Measurements from ENCODE around the gene CCDC71. TPM values are rescaled to one million over a fixed set of nuclear protein-coding genes. Genes with fewer than 3 reads are reported as not detected.

Gene CCDC71
- total RNA-seq, 1 donor from 2014 or later: 11.9 TPM

DNA sequence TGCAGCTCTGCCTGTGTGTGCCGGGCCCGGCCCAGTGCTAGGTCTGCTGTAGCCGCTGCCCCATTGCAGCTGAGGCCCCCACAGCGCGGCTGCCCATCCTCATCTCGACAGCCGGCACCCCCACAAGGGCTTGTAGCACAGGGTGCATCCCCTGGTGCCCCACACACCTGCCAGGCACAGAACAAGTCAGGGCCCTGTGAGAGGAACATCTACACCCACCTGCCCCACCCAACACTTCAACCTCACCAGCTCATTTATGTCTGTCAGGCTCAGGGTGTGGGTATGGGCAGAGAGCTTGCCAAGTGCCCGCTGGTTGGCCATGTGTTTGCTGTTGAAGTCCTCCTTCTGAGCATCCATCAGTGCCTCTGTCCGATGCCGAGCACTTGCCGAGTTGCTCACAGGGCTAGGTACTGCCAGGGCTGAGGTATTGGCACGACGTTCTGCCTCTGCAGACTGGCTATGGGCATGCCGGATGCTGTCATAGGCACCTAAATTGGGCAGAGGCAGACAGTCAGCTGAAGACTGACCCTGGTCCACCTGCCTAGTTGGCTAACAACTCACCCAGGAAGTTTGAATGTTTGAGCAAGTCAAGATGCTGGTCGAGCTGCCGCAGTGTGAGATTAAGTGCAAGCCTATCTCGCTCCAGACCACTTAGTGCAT lies 43.1 kb downstream of the CCDC71 start:
- no peaks in the 10 kb centered on the region for H3K9me3 ChIP-seq (replicated peaks)

DNA sequence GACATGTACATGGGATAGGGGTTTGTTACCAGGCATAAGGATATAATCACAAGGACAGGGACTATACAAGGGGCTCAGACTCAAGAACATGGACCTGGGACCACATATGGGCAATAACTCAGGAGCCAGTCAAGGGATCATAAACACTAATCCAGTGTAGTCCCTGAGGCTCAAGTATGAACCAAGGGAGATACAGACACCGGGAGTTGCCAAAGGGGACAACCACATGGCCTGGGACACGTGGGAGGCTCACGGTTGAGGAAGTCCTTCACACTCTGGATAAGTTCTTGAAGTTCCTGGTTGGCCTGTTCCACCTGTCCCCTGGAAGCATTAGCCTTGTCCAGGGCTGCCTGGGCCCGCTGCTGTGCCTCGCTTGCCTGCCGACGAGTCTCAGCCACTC lies 43.7 kb downstream of the CCDC71 start:
- Histone ChIP-seq H3K4me3 (no peak overlapping the region), H3K36me3 (peaks cover 80% of the 10 kb centered on the region), H3K27ac (replicated peaks) (no peak overlapping the region), H3K27me3 (ENCODE audit: low read depth) (no peaks in the 10 kb centered on the region), H3K9me3 (replicated peaks) (no peaks in the 10 kb centered on the region), H3K4me1 (peaks cover 38% of the 10 kb centered on the region)
- TF ChIP-seq, protein P1, sequence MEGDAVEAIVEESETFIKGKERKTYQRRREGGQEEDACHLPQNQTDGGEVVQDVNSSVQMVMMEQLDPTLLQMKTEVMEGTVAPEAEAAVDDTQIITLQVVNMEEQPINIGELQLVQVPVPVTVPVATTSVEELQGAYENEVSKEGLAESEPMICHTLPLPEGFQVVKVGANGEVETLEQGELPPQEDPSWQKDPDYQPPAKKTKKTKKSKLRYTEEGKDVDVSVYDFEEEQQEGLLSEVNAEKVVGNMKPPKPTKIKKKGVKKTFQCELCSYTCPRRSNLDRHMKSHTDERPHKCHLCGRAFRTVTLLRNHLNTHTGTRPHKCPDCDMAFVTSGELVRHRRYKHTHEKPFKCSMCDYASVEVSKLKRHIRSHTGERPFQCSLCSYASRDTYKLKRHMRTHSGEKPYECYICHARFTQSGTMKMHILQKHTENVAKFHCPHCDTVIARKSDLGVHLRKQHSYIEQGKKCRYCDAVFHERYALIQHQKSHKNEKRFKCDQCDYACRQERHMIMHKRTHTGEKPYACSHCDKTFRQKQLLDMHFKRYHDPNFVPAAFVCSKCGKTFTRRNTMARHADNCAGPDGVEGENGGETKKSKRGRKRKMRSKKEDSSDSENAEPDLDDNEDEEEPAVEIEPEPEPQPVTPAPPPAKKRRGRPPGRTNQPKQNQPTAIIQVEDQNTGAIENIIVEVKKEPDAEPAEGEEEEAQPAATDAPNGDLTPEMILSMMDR (IDR thresholded peaks at IDR 0.05; ENCODE audit: borderline replicate concordance): no peak
- intact Hi-C loops (cut with micrococcal nuclease): no loop called here
- no peak for DNase-seq

More for the DNA sequence above, 43.1 kb downstream of the CCDC71 start:
- Histone ChIP-seq H3K4me1 (peaks cover 33% of the 10 kb centered on the region), H3K27ac (replicated peaks) (no peak overlapping the region), H3K27me3 (ENCODE audit: low read depth) (no peaks in the 10 kb centered on the region), H3K36me3 (peaks cover 80% of the 10 kb centered on the region), H3K4me3 (no peak overlapping the region)
- DNase-seq: no peak
- TF ChIP-seq, protein P1 (IDR thresholded peaks at IDR 0.05; ENCODE audit: borderline replicate concordance): no peak
- intact Hi-C loops (cut with micrococcal nuclease): no loop called here

DNA sequence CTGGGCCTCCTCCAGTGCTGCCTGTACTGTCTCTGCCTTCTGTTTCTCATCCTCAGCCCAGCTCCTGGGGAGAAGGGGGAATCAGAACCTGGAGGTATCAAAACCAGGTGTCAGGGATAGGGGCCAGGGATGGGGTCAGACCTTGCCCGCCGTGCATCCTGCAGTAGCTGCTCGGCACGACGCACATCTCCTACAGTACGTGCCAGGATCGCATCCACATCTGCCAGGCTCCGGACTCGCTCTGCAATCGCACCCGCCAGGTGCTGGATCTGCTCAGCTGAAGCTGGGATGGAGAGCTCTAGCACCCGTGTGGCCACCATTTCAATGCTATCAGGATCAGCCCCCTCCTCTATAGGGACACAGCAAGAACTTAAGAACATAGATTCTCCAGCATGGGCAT lies 44.1 kb downstream of the CCDC71 start:
- intact Hi-C loops (cut with micrococcal nuclease): no loop called here
- peaks cover 80% of the 10 kb centered on the region for H3K36me3 ChIP-seq

DNA sequence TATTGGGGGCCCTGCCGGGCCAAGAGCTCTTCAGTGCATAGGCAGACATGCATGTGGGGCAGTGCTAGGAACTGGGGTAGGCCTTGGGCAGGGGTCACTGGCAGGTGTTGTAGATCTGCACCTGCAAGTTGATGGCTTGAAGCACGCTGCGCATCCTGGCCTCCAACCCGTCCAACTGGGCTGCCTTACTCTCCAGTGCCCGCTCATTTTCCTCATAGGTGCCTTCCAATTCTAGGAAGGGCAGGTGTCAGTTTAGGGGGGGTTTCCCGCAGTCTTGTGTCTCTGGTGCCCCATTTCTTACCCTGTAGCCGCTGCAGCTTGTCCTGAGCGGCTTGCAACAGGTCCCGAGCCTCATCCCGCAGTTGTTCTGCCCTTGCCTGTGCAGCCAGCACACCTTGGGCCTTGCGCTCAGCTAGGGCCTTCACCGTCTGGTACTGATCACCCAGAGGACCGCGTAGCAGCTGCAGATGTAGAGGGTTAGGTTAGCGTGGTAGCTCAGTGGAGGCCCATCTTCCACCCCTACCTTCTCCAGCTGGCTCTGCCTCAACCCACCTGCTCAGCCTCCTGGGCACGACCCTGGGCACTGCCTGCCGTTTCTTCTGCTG lies 44.9 kb downstream of the CCDC71 start:
- Histone ChIP-seq H3K27ac (replicated peaks) (peak overlapping the region; percentile 98), H3K4me3 (peak overlapping the region; percentile 99), H3K4me1 (peaks cover 41% of the 10 kb centered on the region), H3K9me3 (replicated peaks) (no peaks in the 10 kb centered on the region), H3K36me3 (peaks cover 80% of the 10 kb centered on the region), H3K27me3 (ENCODE audit: low read depth) (no peaks in the 10 kb centered on the region)
- DNase-seq: no peak
- intact Hi-C loops (cut with micrococcal nuclease): no loop called here
- TF ChIP-seq, protein P1 (IDR thresholded peaks at IDR 0.05; ENCODE audit: borderline replicate concordance): no peak

More for the DNA sequence above, 44.1 kb downstream of the CCDC71 start:
- no peak overlapping the region for H3K4me3 ChIP-seq
- DNase-seq: no peak
- TF ChIP-seq, protein P1 (IDR thresholded peaks at IDR 0.05; ENCODE audit: borderline replicate concordance): no peak
- peaks cover 41% of the 10 kb centered on the region for H3K4me1 ChIP-seq
- no peaks in the 10 kb centered on the region for H3K27me3 ChIP-seq (ENCODE audit: low read depth)
- H3K27ac ChIP-seq (replicated peaks): no peak overlapping the region
- H3K9me3 ChIP-seq (replicated peaks): no peaks in the 10 kb centered on the region

DNA sequence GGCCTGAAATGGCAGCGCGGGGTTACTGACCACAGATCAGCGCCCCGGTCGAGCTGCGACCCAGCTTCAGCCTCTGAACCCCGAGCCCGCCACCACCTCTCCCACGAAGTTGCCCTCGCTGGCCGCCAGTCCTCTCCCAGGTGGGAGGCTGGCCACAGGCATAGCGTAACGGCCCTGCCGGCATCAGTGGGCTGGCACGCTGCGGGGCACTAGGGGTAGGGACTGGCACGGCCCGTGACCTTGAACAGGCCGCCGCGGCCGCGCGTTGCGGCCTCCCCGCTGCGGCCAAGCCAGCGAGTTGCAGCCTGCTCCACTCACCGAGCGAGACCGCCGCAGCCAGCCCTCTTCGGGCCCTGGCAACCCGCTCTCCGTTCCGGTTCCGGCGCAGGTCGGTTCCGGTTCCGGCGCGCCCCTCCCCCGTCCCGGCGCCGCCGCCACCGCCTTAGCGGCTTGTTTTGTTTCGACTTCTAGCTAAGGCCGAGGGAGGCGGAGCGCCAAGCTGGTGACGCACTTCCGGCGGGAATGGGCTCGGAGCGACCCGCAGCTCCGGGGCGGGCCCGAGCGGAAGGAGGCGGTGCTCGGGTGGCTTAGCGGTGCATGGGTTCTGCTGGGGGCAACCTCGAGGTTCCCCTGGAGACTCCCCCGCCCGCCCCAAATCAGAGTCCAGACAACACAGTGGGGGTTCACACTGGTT lies 45.5 kb downstream of the CCDC71 start, which contains the start of gene USP19:
Gene USP19, minus strand, starts transcription at position 386 of the 694 bp plus-strand sequence. CDS start 1,678 bp downstream, outside the sequence.
- peaks cover 41% of the 10 kb centered on the region for H3K4me1 ChIP-seq

More for the DNA sequence above, 45.5 kb downstream of the CCDC71 start, which contains the start of gene USP19:
- H3K36me3 ChIP-seq: peaks cover 80% of the 10 kb centered on the region
- peak; percentile 96 for DNase-seq
- intact Hi-C loops (cut with micrococcal nuclease): no loop called here
- H3K4me3 ChIP-seq: peak within 1 kb of the TSS; percentile 99
- H3K27ac ChIP-seq (replicated peaks): peak within 1 kb of the TSS; percentile 98
- TF ChIP-seq, protein P1 (IDR thresholded peaks at IDR 0.05; ENCODE audit: borderline replicate concordance): no peak
- no peaks in the 10 kb centered on the region for H3K27me3 ChIP-seq (ENCODE audit: low read depth)
- no peaks in the 10 kb centered on the region for H3K9me3 ChIP-seq (replicated peaks)
